CD4-positive, CD25-positive, alpha-beta regulatory T cell (primary cell): ENCODE results near the gene PRKCA. TPM values are rescaled to one million over a fixed set of nuclear protein-coding genes. Genes with fewer than 3 reads are reported as not detected.

ENCODE experiments used
- ATAC-seq, 2 donors: fragments of 150-1000 bp; cut with Tn5 transposase; one replicate each; pipeline ENCODE4 v1.10.0; 2021; ENCODE audit warnings: low read depth in 2 of 2, moderate number of reproducible peaks in 2 of 2, moderate library complexity in 1 of 2
- DNase-seq, 3 donors: peaks; one replicate each; pipeline versions ENCODE4 v3.0.0 to v3.0.0-alpha.2; 2012 to 2022; ENCODE audit warnings: mixed read lengths in 1 of 3
- H3K27ac ChIP-seq: one replicate; pipeline ENCODE4 v1.7.0; 2013; ENCODE audit warnings: mild to moderate bottlenecking, low read length; ENCODE audit not compliant: insufficient read depth, poor library complexity, severe bottlenecking
- H3K27me3 ChIP-seq: one replicate; pipeline ENCODE4 v1.7.0; 2013; ENCODE audit warnings: low read length; ENCODE audit not compliant: control insufficient read depth, insufficient read depth
- H3K36me3 ChIP-seq: one replicate; pipeline ENCODE4 v1.7.0; 2013; ENCODE audit warnings: mild to moderate bottlenecking, low read length, moderate library complexity; ENCODE audit not compliant: control insufficient read depth, insufficient read depth
- H3K4me1 ChIP-seq: 2 replicates; pipeline ENCODE4 v1.7.0; 2013; ENCODE audit warnings: mild to moderate bottlenecking, low read length; ENCODE audit not compliant: insufficient read depth, control insufficient read depth, poor library complexity, severe bottlenecking
- H3K4me3 ChIP-seq: one replicate; pipeline ENCODE4 v1.7.0; 2013; ENCODE audit warnings: low read depth, mild to moderate bottlenecking, low read length, moderate library complexity
- H3K9me3 ChIP-seq, 2 experiments: 1 replicate in 1 of 2; 2 replicates in 1 of 2; pipeline ENCODE4 v1.7.0; 2013; ENCODE audit warnings: low read length in 2 of 2, mild to moderate bottlenecking in 1 of 2, moderate library complexity in 1 of 2; ENCODE audit not compliant: control insufficient read depth in 2 of 2
- H3K27ac Mint-ChIP-seq, 3 donors: one replicate each; pipeline ENCODE4 v1.8.0; 2020 to 2022; ENCODE audit warnings: mild to moderate bottlenecking in 3 of 3, mixed read lengths in 3 of 3, moderate library complexity in 2 of 3
- H3K27me3 Mint-ChIP-seq: one replicate; pipeline ENCODE4 v1.8.0; 2022; ENCODE audit warnings: mild to moderate bottlenecking, mixed read lengths
- H3K36me3 Mint-ChIP-seq: one replicate; pipeline ENCODE4 v1.8.0; 2020; ENCODE audit warnings: mixed read lengths
- H3K4me1 Mint-ChIP-seq, 4 donors: one replicate each; pipeline ENCODE4 v1.8.0; 2020 to 2022; ENCODE audit warnings: mixed read lengths in 4 of 4, mild to moderate bottlenecking in 1 of 4
- H3K4me3 Mint-ChIP-seq, 4 donors: one replicate each; pipeline ENCODE4 v1.8.0; 2020 to 2022; ENCODE audit warnings: mild to moderate bottlenecking in 4 of 4, mixed read lengths in 4 of 4, moderate library complexity in 3 of 4
- H3K9me3 Mint-ChIP-seq, 7 donors: one replicate each; pipeline ENCODE4 v1.8.0; 2020 to 2022; ENCODE audit warnings: mixed read lengths in 7 of 7, mild to moderate bottlenecking in 3 of 7, moderate library complexity in 2 of 7
- polyA plus RNA-seq, 4 donors: library from polyadenylated mRNA; unstranded; fragments of 300-500 nt; fragmentation: Illumina TruSeq; gene quantifications; one replicate each; pipeline ENCODE4 v1.2.3, GENCODE V29; 2021
- total RNA-seq: library from RNA; stranded (reverse); gene quantifications from one replicate; pipeline ENCODE4 v1.2.3, GENCODE V29; 2022

PRKCA gene
- total and polyA plus RNA-seq, 5 donors from 2014 or later, result 0.60 to 84.0 (median 2.0) TPM

DNA sequence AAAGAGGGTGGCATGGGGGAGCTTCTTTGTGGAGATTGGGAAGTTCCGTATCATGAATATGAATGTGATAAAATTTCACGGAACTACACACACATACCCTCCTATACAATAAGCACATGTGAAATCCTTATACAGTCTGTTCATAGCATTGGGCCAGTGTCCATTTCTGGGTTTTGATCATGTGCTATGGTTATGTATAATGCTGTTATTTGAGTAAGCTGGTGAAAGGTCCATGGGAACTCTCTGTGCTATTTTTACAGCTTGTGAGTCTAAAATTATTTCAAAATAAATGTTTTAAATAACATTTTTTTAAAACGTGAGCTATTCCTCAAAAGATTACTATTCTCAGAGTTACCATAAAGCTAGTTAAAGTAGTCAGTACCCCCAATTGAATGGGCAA, 327.3 kb downstream of the PRKCA start:
- Histone ChIP-seq H3K36me3 (no peaks in the 10 kb centered on the region), H3K4me3 (no peak overlapping the region), H3K9me3 (no peaks in the 10 kb centered on the region), H3K27me3 (no peaks in the 10 kb centered on the region), H3K4me1 (peaks cover 4% of the 10 kb centered on the region), H3K27ac (no peak overlapping the region)
- peaks cover 0 to 2% (median 0%) of the 10 kb centered on the region in 7 donors for H3K9me3 Mint-ChIP-seq
- no peaks in the 10 kb centered on the region for H3K36me3 Mint-ChIP-seq
- H3K4me3 Mint-ChIP-seq, result no peak overlapping the region
- no peak for DNase-seq
- ATAC-seq, result no peak
- H3K4me1 Mint-ChIP-seq, result peaks cover 0 to 43% (median 27%) of the 10 kb centered on the region in 4 donors
- no peak overlapping the region for H3K27ac Mint-ChIP-seq
- no peaks in the 10 kb centered on the region for H3K27me3 Mint-ChIP-seq

GRCh38 chr17:66630379-66630778, 328.0 kb downstream of the PRKCA start:
- DNase-seq (no peak), ATAC-seq (no peak)
- no peak overlapping the region for H3K4me3 ChIP-seq
- Mint-ChIP-seq H3K36me3 (no peaks in the 10 kb centered on the region), H3K4me3 (no peak overlapping the region), H3K27ac (peak overlapping the region in 1 of 3 donors; percentile 23), H3K27me3 (no peaks in the 10 kb centered on the region), H3K9me3 (peaks cover 0 to 2% (median 0%) of the 10 kb centered on the region in 7 donors), H3K4me1 (peaks cover 0 to 43% (median 24%) of the 10 kb centered on the region in 4 donors)
- H3K4me1 ChIP-seq, result peaks cover 4% of the 10 kb centered on the region
- no peaks in the 10 kb centered on the region for H3K27me3 ChIP-seq
- no peaks in the 10 kb centered on the region for H3K36me3 ChIP-seq
- H3K9me3 ChIP-seq, result no peaks in the 10 kb centered on the region
- H3K27ac ChIP-seq, result no peak overlapping the region

- no peak for DNase-seq
- Mint-ChIP-seq H3K36me3 (no peaks in the 10 kb centered on the region), H3K9me3 (peaks cover 0 to 2% (median 0%) of the 10 kb centered on the region in 7 donors), H3K4me3 (no peak overlapping the region), H3K27ac (peak overlapping the region in 1 of 3 donors; percentile 23), H3K4me1 (peaks cover 0 to 40% (median 22%) of the 10 kb centered on the region in 4 donors), H3K27me3 (no peaks in the 10 kb centered on the region)
- no peak overlapping the region for H3K27ac ChIP-seq
- ATAC-seq, result no peak
- H3K4me3 ChIP-seq, result no peak overlapping the region
- no peaks in the 10 kb centered on the region for H3K27me3 ChIP-seq
- H3K4me1 ChIP-seq, result peaks cover 4% of the 10 kb centered on the region
- H3K36me3 ChIP-seq, result no peaks in the 10 kb centered on the region
- no peaks in the 10 kb centered on the region for H3K9me3 ChIP-seq
Measured at GRCh38 chr17:66630828-66631472, 328.5 kb downstream of the PRKCA start.

- Histone ChIP-seq H3K9me3 (no peaks in the 10 kb centered on the region), H3K4me1 (peaks cover 4% of the 10 kb centered on the region), H3K27ac (no peak overlapping the region), H3K4me3 (no peak overlapping the region), H3K27me3 (no peaks in the 10 kb centered on the region), H3K36me3 (no peaks in the 10 kb centered on the region)
- no peak for ATAC-seq
- no peak overlapping the region for H3K27ac Mint-ChIP-seq
- no peak overlapping the region for H3K4me3 Mint-ChIP-seq
- no peak for DNase-seq
- H3K4me1 Mint-ChIP-seq, result peaks cover 0 to 40% (median 21%) of the 10 kb centered on the region in 4 donors
- H3K9me3 Mint-ChIP-seq, result peaks cover 0 to 2% (median 0%) of the 10 kb centered on the region in 7 donors
- no peaks in the 10 kb centered on the region for H3K36me3 Mint-ChIP-seq
- no peaks in the 10 kb centered on the region for H3K27me3 Mint-ChIP-seq
Measured at GRCh38 chr17:66632731-66633130, 330.3 kb downstream of the PRKCA start.

DNA sequence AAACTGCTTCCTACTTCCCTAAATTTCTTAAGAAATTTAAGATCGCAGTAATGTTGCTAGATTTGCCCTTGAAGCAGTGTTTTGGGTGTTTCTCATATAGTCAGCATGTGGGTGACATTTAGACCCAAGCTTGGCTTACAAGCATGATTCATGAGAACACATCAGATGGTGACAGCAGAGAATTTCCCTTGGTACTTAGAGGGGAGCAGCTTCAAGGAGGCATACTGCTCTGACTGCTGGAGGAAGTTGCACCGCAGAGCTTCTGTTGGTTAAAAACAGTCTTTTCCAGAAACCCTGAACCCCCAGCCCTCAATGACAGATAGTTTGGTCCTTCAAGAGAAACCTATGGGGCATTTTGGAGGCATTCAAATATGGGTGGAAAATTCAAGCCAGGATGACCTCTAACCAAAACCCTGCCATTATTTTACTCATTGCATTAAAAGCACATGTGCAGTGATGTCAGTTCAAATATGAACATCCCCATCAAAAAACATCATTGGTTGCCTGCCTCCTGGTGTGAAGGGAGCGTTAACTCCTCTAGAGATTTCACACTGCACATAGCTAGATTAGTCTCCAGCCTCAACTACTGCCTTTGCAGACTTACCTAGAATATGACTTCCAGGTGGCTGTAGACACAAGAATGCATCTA, 331.0 kb downstream of the PRKCA start:
- Mint-ChIP-seq H3K4me3 (no peak overlapping the region), H3K4me1 (peaks cover 0 to 39% (median 18%) of the 10 kb centered on the region in 4 donors), H3K27me3 (no peaks in the 10 kb centered on the region), H3K36me3 (no peaks in the 10 kb centered on the region), H3K27ac (no peak overlapping the region), H3K9me3 (peaks cover 0 to 2% (median 0%) of the 10 kb centered on the region in 7 donors)
- peaks cover 4% of the 10 kb centered on the region for H3K4me1 ChIP-seq
- no peak overlapping the region for H3K4me3 ChIP-seq
- ATAC-seq (peak; percentile 86 to 88), DNase-seq (peak in 1 of 3 donors; percentile 75)
- H3K36me3 ChIP-seq, result no peaks in the 10 kb centered on the region
- H3K27ac ChIP-seq, result no peak overlapping the region
- H3K9me3 ChIP-seq, result no peaks in the 10 kb centered on the region
- H3K27me3 ChIP-seq, result no peaks in the 10 kb centered on the region

DNA sequence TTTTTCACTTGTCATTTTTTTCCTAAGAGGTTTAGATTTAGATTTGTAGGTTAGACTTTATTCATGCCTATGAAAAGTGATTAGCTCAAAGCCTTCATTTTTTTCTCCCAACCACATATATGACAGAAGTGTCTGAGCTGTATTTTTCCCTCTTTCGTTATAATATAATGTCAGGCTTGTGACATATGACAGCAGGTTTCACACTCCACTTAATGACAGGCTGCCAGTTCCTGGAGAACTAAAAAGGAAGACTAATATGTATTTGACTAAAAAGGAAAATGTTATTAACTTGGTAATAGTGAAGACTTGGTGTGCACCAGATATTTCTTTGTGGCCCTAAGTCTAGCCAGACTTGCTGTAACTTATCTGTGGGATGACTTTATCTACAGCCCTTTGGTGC, 331.8 kb downstream of the PRKCA start:
- Mint-ChIP-seq H3K36me3 (no peaks in the 10 kb centered on the region), H3K4me3 (no peak overlapping the region), H3K27me3 (no peaks in the 10 kb centered on the region), H3K27ac (no peak overlapping the region), H3K9me3 (peaks cover 0 to 2% (median 0%) of the 10 kb centered on the region in 7 donors), H3K4me1 (peaks cover 0 to 35% (median 18%) of the 10 kb centered on the region in 4 donors)
- Histone ChIP-seq H3K9me3 (no peaks in the 10 kb centered on the region), H3K4me3 (no peak overlapping the region), H3K27ac (no peak overlapping the region), H3K4me1 (peaks cover 4% of the 10 kb centered on the region), H3K36me3 (no peaks in the 10 kb centered on the region), H3K27me3 (no peaks in the 10 kb centered on the region)
- no peak for DNase-seq
- ATAC-seq, result no peak

- Histone ChIP-seq H3K4me3 (no peak overlapping the region), H3K4me1 (peaks cover 4% of the 10 kb centered on the region), H3K27ac (no peak overlapping the region), H3K9me3 (no peaks in the 10 kb centered on the region), H3K27me3 (no peaks in the 10 kb centered on the region), H3K36me3 (no peaks in the 10 kb centered on the region)
- no peak for ATAC-seq
- H3K4me3 Mint-ChIP-seq, result no peak overlapping the region
- peak overlapping the region in 1 of 3 donors; percentile 1 for H3K27ac Mint-ChIP-seq
- no peaks in the 10 kb centered on the region for H3K27me3 Mint-ChIP-seq
- H3K9me3 Mint-ChIP-seq, result peaks cover 0 to 4% (median 0%) of the 10 kb centered on the region in 7 donors
- no peak for DNase-seq
- H3K4me1 Mint-ChIP-seq, result peaks cover 0 to 26% (median 20%) of the 10 kb centered on the region in 4 donors
- peaks cover 5% of the 10 kb centered on the region for H3K36me3 Mint-ChIP-seq
Measured at GRCh38 chr17:66635386-66636045, 333.1 kb downstream of the PRKCA start.
